ENCODE measurements around the gene PLD1.

Gene PLD1

DNA sequence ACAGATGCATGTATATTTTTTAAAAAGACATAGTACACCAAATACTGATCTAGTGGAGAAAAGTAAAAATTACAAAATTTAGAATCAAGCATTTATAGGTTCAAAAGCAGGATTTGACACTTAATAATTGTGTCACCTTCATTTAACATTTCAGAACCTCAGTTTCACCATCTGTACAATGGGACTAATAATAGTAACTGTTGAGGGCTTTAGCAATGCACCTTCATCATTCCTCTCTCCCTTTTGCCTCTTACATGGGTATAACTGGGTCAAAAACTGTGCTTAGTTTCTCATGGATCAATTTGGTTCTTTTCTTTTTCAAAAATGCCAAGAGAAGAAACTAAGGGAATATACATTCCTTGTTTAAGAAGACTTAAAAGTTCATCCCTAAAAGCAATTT, 27.4 kb upstream of the PLD1 start:
- Histone ChIP-seq H3K4me1 (ENCODE audit: insufficient read depth, poor library complexity, severe bottlenecking) (no peaks in the 10 kb centered on the region), H3K27ac (ENCODE audit: poor library complexity, severe bottlenecking) (no peak overlapping the region), H3K27me3 (ENCODE audit: insufficient read depth, poor library complexity, severe bottlenecking) (no peaks in the 10 kb centered on the region), H3K36me3 (ENCODE audit: low read depth) (no peaks in the 10 kb centered on the region), H3K4me3 (ENCODE audit: severe bottlenecking) (no peak overlapping the region), H3K9me3 (ENCODE audit: severe bottlenecking) (no peaks in the 10 kb centered on the region)
- DNase-seq (ENCODE audit: low spot score): no peak
- no peak for TF ChIP-seq CTCF (IDR thresholded peaks at IDR 0.05; ENCODE audit: poor library complexity, severe bottlenecking)
- no peak for ATAC-seq (ENCODE audit: low read depth)

- no peak for ATAC-seq (ENCODE audit: low read depth)
- no peaks in the 10 kb centered on the region for H3K27me3 ChIP-seq (ENCODE audit: insufficient read depth, poor library complexity, severe bottlenecking)
Measured at GRCh38 chr3:171836855-171837254, 26.6 kb upstream of the PLD1 start.

GRCh38 chr3:171835613-171836012, 25.3 kb upstream of the PLD1 start:
- ATAC-seq (ENCODE audit: low read depth): no peak
- no peaks in the 10 kb centered on the region for H3K27me3 ChIP-seq (ENCODE audit: insufficient read depth, poor library complexity, severe bottlenecking)
- no peaks in the 10 kb centered on the region for H3K9me3 ChIP-seq (ENCODE audit: severe bottlenecking)
- no peak overlapping the region for H3K27ac ChIP-seq (ENCODE audit: poor library complexity, severe bottlenecking)
- H3K4me3 ChIP-seq (ENCODE audit: severe bottlenecking): no peak overlapping the region
- H3K4me1 ChIP-seq (ENCODE audit: insufficient read depth, poor library complexity, severe bottlenecking): no peaks in the 10 kb centered on the region
- DNase-seq (ENCODE audit: low spot score): no peak
- no peaks in the 10 kb centered on the region for H3K36me3 ChIP-seq (ENCODE audit: low read depth)
- TF ChIP-seq CTCF (IDR thresholded peaks at IDR 0.05; ENCODE audit: poor library complexity, severe bottlenecking): no peak

More at GRCh38 chr3:171836855-171837254, 26.6 kb upstream of the PLD1 start:
- no peak for DNase-seq (ENCODE audit: low spot score)
- Histone ChIP-seq H3K27ac (ENCODE audit: poor library complexity, severe bottlenecking) (no peak overlapping the region), H3K9me3 (ENCODE audit: severe bottlenecking) (no peaks in the 10 kb centered on the region), H3K4me1 (ENCODE audit: insufficient read depth, poor library complexity, severe bottlenecking) (no peaks in the 10 kb centered on the region), H3K4me3 (ENCODE audit: severe bottlenecking) (no peak overlapping the region), H3K36me3 (ENCODE audit: low read depth) (no peaks in the 10 kb centered on the region)
- no peak for TF ChIP-seq CTCF (IDR thresholded peaks at IDR 0.05; ENCODE audit: poor library complexity, severe bottlenecking)

DNA sequence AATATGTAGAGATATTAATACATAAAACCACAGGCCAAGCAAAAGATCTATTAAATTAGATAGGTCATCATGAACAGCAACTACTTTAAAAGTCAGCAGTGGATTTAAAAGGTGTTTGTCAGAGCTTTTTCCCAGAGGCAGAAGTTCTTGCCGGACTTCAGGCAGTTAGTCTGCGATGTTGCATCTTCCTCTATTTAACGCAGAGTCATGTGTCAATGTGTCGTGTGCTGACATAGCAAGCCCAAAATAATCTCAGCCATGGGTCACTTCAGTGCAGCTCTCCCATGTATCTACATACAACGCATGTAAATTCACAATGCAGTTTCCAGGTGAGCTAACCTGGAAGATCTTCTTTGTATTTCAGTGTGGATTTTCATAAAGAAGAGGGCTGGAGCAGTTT, 24.8 kb upstream of the PLD1 start:
- ATAC-seq (ENCODE audit: low read depth): no peak
- no peaks in the 10 kb centered on the region for H3K27me3 ChIP-seq (ENCODE audit: insufficient read depth, poor library complexity, severe bottlenecking)
- no peak overlapping the region for H3K4me3 ChIP-seq (ENCODE audit: severe bottlenecking)
- no peak for TF ChIP-seq CTCF (IDR thresholded peaks at IDR 0.05; ENCODE audit: poor library complexity, severe bottlenecking)
- H3K27ac ChIP-seq (ENCODE audit: poor library complexity, severe bottlenecking): no peak overlapping the region
- DNase-seq (ENCODE audit: low spot score): no peak
- no peaks in the 10 kb centered on the region for H3K36me3 ChIP-seq (ENCODE audit: low read depth)
- no peaks in the 10 kb centered on the region for H3K4me1 ChIP-seq (ENCODE audit: insufficient read depth, poor library complexity, severe bottlenecking)
- no peaks in the 10 kb centered on the region for H3K9me3 ChIP-seq (ENCODE audit: severe bottlenecking)

- Histone ChIP-seq H3K4me3 (ENCODE audit: severe bottlenecking) (no peak overlapping the region), H3K4me1 (ENCODE audit: insufficient read depth, poor library complexity, severe bottlenecking) (peaks cover 3% of the 10 kb centered on the region), H3K36me3 (ENCODE audit: low read depth) (no peaks in the 10 kb centered on the region), H3K27ac (ENCODE audit: poor library complexity, severe bottlenecking) (no peak overlapping the region), H3K9me3 (ENCODE audit: severe bottlenecking) (no peaks in the 10 kb centered on the region), H3K27me3 (ENCODE audit: insufficient read depth, poor library complexity, severe bottlenecking) (no peaks in the 10 kb centered on the region)
- no peak for DNase-seq (ENCODE audit: low spot score)
- ATAC-seq (ENCODE audit: low read depth): no peak
- TF ChIP-seq CTCF (IDR thresholded peaks at IDR 0.05; ENCODE audit: poor library complexity, severe bottlenecking): peak; percentile 46
Measured at GRCh38 chr3:171834461-171834801, 24.1 kb upstream of the PLD1 start.
